ENCODE results near the gene KRTAP1-5.

GRCh38 chr17:41013606-41014005, 13.4 kb downstream of the KRTAP1-5 start:
- TF ChIP-seq CTCF (IDR thresholded peaks at IDR 0.05) (no peak), POLR2AphosphoS5 (IDR thresholded peaks at IDR 0.05; ENCODE audit: low read depth, low read length) (no peak), SIN3A (IDR thresholded peaks at IDR 0.05; ENCODE audit: borderline replicate concordance, insufficient read depth, low read depth, low read length) (no peak), REST (IDR thresholded peaks at IDR 0.05; ENCODE audit: insufficient read depth in 1 of 2, low read depth in 2 of 2, low read length in 1 of 2) (no peak)
